Uterus (tissue), 4 donors: Measurements from ENCODE around the gene TCHHL1. TPM values are rescaled to one million over a fixed set of nuclear protein-coding genes. Genes with fewer than 3 reads are reported as not detected.

Experiments used
- DNase-seq, 2 donors: peaks; one replicate each; pipeline ENCODE4 v3.0.0-alpha.2; 2019 to 2020
- H3K27ac ChIP-seq, 2 donors: fragments of 200-600 bp; sonication (generic); 1 replicate in 1 of 2; 2 replicates in 1 of 2; pipeline ENCODE4 v1.5.1; 2016 to 2018
- H3K27me3 ChIP-seq, 2 donors: fragments of 200-600 bp; sonication (generic); one replicate each; pipeline ENCODE4 v1.5.1; 2018 to 2019; ENCODE audit warnings: control low read depth in 1 of 2
- H3K36me3 ChIP-seq, 2 donors: fragments of 200-600 bp; sonication (generic); one replicate each; pipeline ENCODE4 v1.5.1; 2019; ENCODE audit warnings: control low read depth in 1 of 2
- H3K4me1 ChIP-seq, 2 donors: fragments of 200-600 bp; sonication (generic); one replicate each; pipeline ENCODE4 v1.5.1; 2018 to 2019; ENCODE audit warnings: control low read depth in 1 of 2
- H3K4me3 ChIP-seq, 2 donors: fragments of 200-600 bp; sonication (generic); 1 replicate in 1 of 2; 2 replicates in 1 of 2; pipeline ENCODE4 v1.5.1; 2018 to 2019; ENCODE audit warnings: mild to moderate bottlenecking in 1 of 2
- H3K9me3 ChIP-seq, 2 donors: fragments of 200-600 bp; sonication (generic); one replicate each; pipeline ENCODE4 v1.5.1; 2019; ENCODE audit warnings: control low read depth in 1 of 2
- CTCF ChIP-seq, 4 experiments: fragments of 200-600 bp in 2 of 4; fragments of 450-650 bp in 2 of 4; sonication (generic) in 2 of 4; IDR thresholded peaks; one replicate each; pipeline ENCODE4 v1.5.1; 2016 to 2019; ENCODE audit warnings: antibody characterized with exemption in 4 of 4, mild to moderate bottlenecking in 2 of 4, moderate library complexity in 1 of 4
- POLR2A ChIP-seq, 2 donors: fragments of 450-650 bp; IDR thresholded peaks; one replicate each; pipeline ENCODE4 v1.6.1; 2016; ENCODE audit warnings: antibody characterized with exemption in 2 of 2, mild to moderate bottlenecking in 1 of 2, moderate library complexity in 1 of 2
- intact Hi-C: fragments of 100-400 bp; cut with DNase I; formaldehyde crosslinking; loops from one replicate; pipeline ENCODE4 v1.15.1; 2023; ENCODE audit warnings: low total_unique reads
- total RNA-seq, 4 donors: library from RNA; depleted of rRNA in 3 of 4; stranded (reverse); fragments of >200 nt in 3 of 4; gene quantifications; one replicate each; pipeline versions ENCODE4 v1.1.0 to v1.2.4, GENCODE V29; 2014 to 2023
- donor health status: DM: yes; HTN: yes; CAD: no.

TCHHL1 gene
- total RNA-seq, 4 donors from 2014 or later, result not detected

GRCh38 chr1:152110860-152111514, 22.1 kb upstream of the TCHHL1 start:
- peak in 1 of 2 donors; percentile 11 for DNase-seq
- peaks cover 0 to 29% of the 10 kb centered on the region in 2 donors for H3K4me1 ChIP-seq
- no peaks in the 10 kb centered on the region for H3K36me3 ChIP-seq
- peak overlapping the region in 1 of 2 donors; percentile 30 for H3K4me3 ChIP-seq
- peaks cover 0 to 4% of the 10 kb centered on the region in 2 donors for H3K9me3 ChIP-seq
- no peak for TF ChIP-seq POLR2A (IDR thresholded peaks at IDR 0.05)
- TF ChIP-seq CTCF (IDR thresholded peaks at IDR 0.05), result no peak
- H3K27ac ChIP-seq, result no peak overlapping the region
- H3K27me3 ChIP-seq, result peaks cover 0 to 51% of the 10 kb centered on the region in 2 donors
- intact Hi-C loops, result no loop called here

DNA sequence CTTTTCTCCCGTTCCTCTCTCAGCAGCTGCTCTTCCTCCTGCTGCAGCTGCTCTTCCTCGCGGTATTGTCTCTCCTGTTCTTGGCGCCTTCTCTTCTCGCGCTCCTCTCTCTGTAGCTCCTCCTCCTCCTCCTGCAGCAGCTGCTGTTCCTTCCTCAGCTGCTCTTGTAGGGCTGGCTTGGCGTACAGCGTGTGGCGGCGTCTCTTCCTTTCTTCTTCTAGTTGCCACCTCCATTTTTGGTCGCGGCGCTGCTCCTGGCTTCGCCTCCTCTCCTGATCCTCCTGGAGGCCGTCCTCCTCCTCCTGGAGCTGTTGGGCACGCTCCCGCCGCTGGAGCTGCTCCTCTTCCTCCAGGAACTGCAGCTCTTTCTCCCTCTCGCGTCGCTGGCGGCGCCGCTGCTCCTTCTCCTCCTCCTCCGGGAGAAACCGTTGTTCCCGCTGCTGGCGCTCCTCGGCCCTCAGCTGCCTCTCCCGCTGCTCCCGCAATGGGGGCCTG, 21.5 kb upstream of the TCHHL1 start:
- DNase-seq, result peak in 1 of 2 donors; percentile 11
- H3K9me3 ChIP-seq, result peaks cover 0 to 4% of the 10 kb centered on the region in 2 donors
- peak overlapping the region in 1 of 2 donors; percentile 30 for H3K4me3 ChIP-seq
- no peak for TF ChIP-seq CTCF (IDR thresholded peaks at IDR 0.05)
- TF ChIP-seq POLR2A (IDR thresholded peaks at IDR 0.05), result no peak
- peaks cover 0 to 57% of the 10 kb centered on the region in 2 donors for H3K27me3 ChIP-seq
- intact Hi-C loops, result no loop called here
- H3K36me3 ChIP-seq, result no peaks in the 10 kb centered on the region
- no peak overlapping the region for H3K27ac ChIP-seq
- H3K4me1 ChIP-seq, result peaks cover 0 to 29% of the 10 kb centered on the region in 2 donors

DNA sequence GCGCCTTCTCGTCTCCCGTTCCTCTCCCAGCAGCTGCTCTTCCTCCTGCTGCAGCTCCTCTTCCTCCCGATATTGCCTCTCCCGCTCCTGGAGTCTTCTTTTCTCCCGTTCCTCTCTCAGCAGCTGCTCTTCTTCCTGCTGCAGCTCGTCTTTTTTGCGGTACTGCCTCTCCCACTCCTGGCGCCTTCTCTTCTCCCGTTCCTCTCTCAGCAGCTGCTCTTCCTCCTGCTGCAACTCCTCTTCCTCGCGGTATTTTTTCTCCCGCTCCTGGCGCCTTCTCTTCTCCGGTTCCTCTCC, 21.1 kb upstream of the TCHHL1 start:
- DNase-seq, result no peak
- Histone ChIP-seq H3K36me3 (no peaks in the 10 kb centered on the region), H3K27me3 (peaks cover 0 to 62% of the 10 kb centered on the region in 2 donors), H3K4me3 (peak overlapping the region in 1 of 2 donors; percentile 30), H3K4me1 (peaks cover 0 to 29% of the 10 kb centered on the region in 2 donors), H3K9me3 (peaks cover 0 to 4% of the 10 kb centered on the region in 2 donors), H3K27ac (no peak overlapping the region)
- TF ChIP-seq CTCF (IDR thresholded peaks at IDR 0.05) (no peak), POLR2A (IDR thresholded peaks at IDR 0.05) (no peak)
- intact Hi-C loops, result no loop called here

GRCh38 chr1:152109231-152109997, 20.6 kb upstream of the TCHHL1 start:
- Histone ChIP-seq H3K9me3 (peaks cover 0 to 4% of the 10 kb centered on the region in 2 donors), H3K4me1 (peaks cover 0 to 29% of the 10 kb centered on the region in 2 donors), H3K27me3 (peaks cover 0 to 67% of the 10 kb centered on the region in 2 donors), H3K36me3 (no peaks in the 10 kb centered on the region), H3K4me3 (no peak overlapping the region), H3K27ac (no peak overlapping the region)
- TF ChIP-seq POLR2A (IDR thresholded peaks at IDR 0.05), result no peak
- no peak for TF ChIP-seq CTCF (IDR thresholded peaks at IDR 0.05)
- no peak for DNase-seq
- intact Hi-C loops, result no loop called here

- intact Hi-C loops, result no loop called here
- Histone ChIP-seq H3K4me1 (peaks cover 0 to 29% of the 10 kb centered on the region in 2 donors), H3K36me3 (no peaks in the 10 kb centered on the region), H3K9me3 (peaks cover 0 to 4% of the 10 kb centered on the region in 2 donors), H3K4me3 (no peak overlapping the region), H3K27ac (no peak overlapping the region), H3K27me3 (peaks cover 0 to 63% of the 10 kb centered on the region in 2 donors)
- TF ChIP-seq POLR2A (IDR thresholded peaks at IDR 0.05) (no peak), CTCF (IDR thresholded peaks at IDR 0.05) (no peak)
- no peak for DNase-seq
Observed at GRCh38 chr1:152108882-152109222, 20.0 kb upstream of the TCHHL1 start.
